GM12892 (cell line): ENCODE results near the gene TMEM253.

Source experiments
- POLR2A ChIP-seq: IDR thresholded peaks from 2 replicates; pipeline ENCODE4 v1.6.1; 2011; ENCODE audit warnings: low read depth, low read length, control low read depth
- POLR2AphosphoS5 ChIP-seq: IDR thresholded peaks from 2 replicates; pipeline ENCODE4 v1.6.1; 2011; ENCODE audit warnings: low read depth, low read length, control low read depth

DNA sequence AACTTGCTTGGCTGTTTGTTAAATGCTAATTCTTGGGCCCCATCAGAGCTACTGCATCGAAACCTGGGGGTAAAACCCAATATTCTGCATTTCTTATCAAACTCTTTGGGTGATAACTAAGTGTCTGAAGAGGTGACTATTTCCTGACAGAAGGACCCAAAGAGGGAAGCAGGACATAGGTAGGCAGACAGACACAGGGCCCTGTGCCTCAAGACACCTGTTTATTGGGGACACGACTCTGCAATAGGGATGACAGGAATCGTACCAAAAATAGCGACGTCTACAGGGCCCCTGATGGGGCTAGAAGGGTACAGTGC lies 11.0 kb upstream of the TMEM253 start:
- TF ChIP-seq POLR2AphosphoS5 (no peak), POLR2A (no peak)
